ENCODE results near the gene NBEA.

Gene NBEA

DNA sequence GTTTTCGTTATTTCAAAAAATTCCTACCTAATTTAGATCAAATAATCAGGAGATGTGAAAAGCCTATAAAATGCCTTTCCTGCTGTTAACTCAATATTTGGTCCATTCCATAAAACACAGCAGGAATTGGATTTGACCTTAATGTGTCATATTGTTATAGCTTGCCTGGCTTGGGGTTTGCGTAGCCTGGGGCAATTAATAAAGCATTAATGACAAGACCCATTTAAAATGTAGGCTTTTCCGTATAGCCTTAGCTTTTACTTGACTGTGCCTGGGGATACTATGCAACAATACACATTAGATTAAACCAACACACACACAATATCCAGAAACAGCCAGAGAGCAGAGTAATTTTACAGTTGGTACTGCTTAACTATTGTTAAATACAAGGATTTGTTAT lies 651.6 kb downstream of the NBEA start:
- no peak for DNase-seq (ENCODE audit: low spot score)

DNA sequence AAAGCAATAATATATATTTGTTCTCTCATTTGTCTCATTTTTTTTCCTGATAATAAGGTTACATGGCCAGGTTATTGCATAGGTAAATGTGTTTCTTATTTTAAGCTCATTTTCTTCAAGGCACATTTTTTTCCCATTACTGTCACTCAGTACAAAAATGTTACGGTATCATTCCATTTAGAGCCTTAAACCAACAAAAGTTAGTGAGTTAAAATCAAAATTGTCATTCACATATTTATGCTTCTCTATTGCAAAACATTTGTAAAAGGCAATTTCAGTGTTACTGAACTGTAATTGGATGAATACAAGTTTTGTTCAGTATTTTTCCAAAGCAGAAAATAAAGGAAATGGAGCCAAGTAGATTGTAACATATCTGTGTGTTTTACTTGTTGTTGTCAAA lies 652.0 kb downstream of the NBEA start:
- no peak for DNase-seq (ENCODE audit: low spot score)

- no peak for DNase-seq (ENCODE audit: low spot score)
Observed at GRCh38 chr13:35595181-35595580, 653.1 kb downstream of the NBEA start.

GRCh38 chr13:35596321-35597030 lies 654.4 kb downstream of the NBEA start:
- no peak for DNase-seq (ENCODE audit: low spot score)

GRCh38 chr13:35597451-35597850 lies 655.4 kb downstream of the NBEA start:
- no peak for DNase-seq (ENCODE audit: low spot score)

- DNase-seq (ENCODE audit: low spot score) = no peak
Observed at GRCh38 chr13:35598233-35598632, 656.2 kb downstream of the NBEA start.

- DNase-seq (ENCODE audit: low spot score) = no peak
Observed at GRCh38 chr13:35598790-35599369, 656.8 kb downstream of the NBEA start.

- DNase-seq (ENCODE audit: low spot score) = no peak
Observed at GRCh38 chr13:35599384-35599783, 657.3 kb downstream of the NBEA start.

DNA sequence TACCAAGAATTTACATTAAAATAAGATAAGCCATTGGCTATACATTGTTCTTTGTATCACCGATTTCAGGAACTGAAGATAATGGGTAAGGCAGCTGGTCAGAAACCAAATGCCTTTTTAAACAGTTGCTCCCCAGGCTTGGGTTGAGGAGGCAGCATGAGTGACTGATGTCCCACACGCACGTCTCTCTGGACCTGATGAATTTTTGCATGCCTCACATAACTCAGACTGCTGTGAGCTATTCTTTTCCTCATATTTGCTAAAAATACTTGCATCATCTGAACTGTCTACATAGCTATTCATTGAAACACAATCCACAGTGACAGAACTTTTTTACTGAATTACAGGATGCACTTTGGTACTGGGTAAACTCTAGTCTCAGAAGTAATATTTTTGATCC lies 658.1 kb downstream of the NBEA start:
- DNase-seq (ENCODE audit: low spot score) = no peak

- DNase-seq (ENCODE audit: low spot score) = no peak
Observed at GRCh38 chr13:35603593-35604285, 661.7 kb downstream of the NBEA start.

DNA sequence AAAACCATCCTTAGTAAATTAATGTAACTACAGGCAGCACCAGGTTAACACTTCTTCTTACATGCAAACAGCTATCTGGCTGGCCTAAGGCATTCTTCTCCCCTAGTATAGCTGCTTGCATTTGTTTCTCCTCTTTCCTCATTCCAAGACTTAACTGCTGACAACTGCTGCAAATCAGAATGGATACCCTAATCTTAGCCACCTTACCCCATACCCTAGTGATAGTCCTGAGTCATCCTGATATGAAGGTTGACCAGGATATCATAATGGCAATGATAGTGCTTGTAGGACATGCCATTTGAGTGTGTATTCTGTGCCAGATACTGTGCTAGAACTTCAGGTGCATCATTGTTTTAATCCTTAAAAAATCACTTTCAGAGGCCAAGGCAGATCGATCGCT lies 672.6 kb downstream of the NBEA start:
- no peak for DNase-seq (ENCODE audit: low spot score)

DNA sequence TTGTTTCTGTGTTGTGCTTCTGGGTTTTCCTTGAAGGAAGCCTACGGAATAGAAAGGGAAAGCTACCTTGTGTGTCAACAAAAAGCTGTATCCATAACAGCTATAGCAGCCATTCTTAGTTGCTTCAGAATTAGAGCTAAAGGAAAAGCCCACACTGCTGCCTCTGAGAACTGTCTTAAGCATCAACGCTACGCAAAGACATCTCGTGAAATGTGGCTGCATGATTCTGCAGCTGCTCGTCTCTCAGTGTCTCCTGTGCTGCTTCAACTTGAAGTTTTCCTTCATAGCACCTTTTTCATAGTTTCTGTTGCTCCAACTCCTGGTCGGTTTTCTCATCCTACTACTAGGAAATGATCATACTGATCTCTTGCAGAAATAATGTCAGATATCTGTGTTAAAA lies 675.4 kb downstream of the NBEA start:
- DNase-seq (ENCODE audit: low spot score) = no peak

DNA sequence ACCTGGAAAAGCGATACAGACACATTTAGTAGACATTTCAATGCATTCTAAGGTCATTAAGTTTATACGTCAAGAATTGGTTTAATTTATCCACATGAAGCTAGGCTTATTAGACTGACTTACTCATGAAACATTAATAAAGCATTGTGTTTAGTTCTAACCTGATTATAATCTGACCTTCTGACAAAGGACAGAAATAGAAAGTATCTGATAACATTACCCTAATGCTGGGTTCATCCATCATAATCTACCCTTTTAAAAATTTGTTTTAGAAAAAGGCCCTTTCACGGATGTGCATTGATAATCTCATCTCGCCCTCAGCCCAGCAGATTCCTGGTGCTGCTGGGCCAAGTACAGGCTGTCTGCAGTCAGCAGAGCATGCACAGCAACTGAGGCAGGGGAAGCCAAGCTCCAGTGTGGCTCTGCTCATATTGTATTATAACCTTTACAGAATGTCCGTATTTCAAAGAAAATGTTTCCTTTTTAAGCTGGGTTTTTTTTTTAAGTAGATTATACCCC lies 676.6 kb downstream of the NBEA start:
- no peak for DNase-seq (ENCODE audit: low spot score)

DNA sequence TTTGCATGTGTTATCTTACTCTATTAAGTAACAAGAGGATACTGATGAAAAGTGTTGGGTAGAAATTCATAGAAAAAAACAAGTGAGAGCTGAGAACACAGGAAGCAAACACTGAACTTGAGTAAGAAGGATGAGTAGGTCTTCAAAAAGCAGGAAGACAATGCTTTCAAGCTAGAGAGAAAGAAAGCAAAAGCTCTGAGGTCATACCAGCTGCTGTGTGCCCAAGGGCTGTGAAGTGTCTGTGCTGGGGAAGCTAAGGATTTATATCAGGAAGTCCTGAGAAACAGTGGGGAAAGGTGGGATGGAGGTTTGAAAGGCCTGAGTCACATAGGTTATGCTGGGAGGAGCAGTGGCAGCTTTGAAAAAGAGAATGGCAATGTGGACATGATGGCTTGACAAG lies 679.9 kb downstream of the NBEA start:
- no peak for DNase-seq (ENCODE audit: low spot score)

DNA sequence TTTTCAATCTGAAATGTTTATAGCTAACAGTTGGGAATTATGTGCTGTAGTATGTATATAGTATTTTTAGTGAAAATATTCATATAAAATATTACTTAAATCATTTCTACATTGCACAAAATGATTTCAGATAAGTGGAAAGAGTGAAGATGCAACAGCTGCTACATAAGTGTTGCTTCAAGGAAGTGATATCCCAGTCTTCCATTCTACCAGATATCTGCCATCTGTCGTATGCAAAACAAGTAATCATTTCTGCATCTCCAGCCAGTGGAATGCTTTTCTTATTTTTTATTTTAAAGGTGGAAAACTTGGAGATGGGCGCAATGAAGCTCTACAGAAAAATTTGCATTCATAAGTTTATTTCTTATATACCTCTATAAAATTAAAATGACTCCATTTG lies 687.0 kb downstream of the NBEA start:
- no peak for DNase-seq (ENCODE audit: low spot score)

DNA sequence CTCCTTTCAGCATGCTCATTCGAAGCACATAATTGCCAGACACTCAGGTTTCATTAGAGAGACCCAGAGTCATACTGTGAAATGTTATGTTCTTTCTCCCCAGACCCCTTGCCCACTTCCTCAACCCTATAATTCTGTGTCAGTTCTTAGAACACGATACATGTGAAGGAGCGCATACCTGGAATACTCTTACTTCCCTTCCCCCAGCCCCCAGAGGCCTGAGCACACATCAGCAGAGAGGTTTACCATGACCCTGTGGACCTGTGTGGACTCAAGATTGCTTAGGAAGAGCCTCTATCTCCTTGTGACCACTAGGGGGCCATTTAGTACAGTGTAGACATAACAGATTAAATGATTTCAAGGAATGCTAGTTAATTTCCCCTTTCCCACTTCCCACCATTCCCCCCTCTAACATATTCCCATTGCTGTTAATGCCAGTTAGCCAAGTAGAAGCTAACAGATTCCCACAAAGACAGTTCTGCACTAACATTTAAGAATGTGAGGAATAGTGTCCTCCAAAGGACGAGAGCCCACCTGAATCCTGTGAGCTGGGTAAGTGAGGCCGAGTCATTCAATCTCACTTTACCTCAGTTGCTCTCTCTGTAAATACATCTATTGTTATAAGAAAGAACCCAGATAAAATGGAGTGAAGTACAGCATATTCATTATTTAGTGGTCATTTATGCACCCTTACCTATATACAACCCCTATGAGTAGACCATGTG lies 688.6 kb downstream of the NBEA start:
- DNase-seq (ENCODE audit: low spot score) = peak; percentile 76

GRCh38 chr13:35631666-35632065 lies 689.6 kb downstream of the NBEA start:
- no peak for DNase-seq (ENCODE audit: low spot score)

- no peak for DNase-seq (ENCODE audit: low spot score)
Observed at GRCh38 chr13:35643625-35644024, 701.6 kb downstream of the NBEA start.

GRCh38 chr13:35646056-35646774 lies 704.1 kb downstream of the NBEA start:
- DNase-seq (ENCODE audit: low spot score) = no peak

GRCh38 chr13:35648201-35648600 lies 706.1 kb downstream of the NBEA start:
- no peak for DNase-seq (ENCODE audit: low spot score)

- DNase-seq (ENCODE audit: low spot score) = no peak
Observed at GRCh38 chr13:35649162-35649561, 707.1 kb downstream of the NBEA start.

- no peak for DNase-seq (ENCODE audit: low spot score)
Observed at GRCh38 chr13:35659796-35660195, 717.7 kb downstream of the NBEA start.
